Tibial artery (tissue), 4 donors: ENCODE measurements around the gene MACROD2.

Source experiments
- DNase-seq, 2 donors: peaks; one replicate each; pipeline ENCODE4 v3.0.0-alpha.2; 2019
- H3K27ac ChIP-seq, 2 donors: fragments of 200-600 bp; sonication (generic) in 1 of 2; 1 replicate in 1 of 2; 2 replicates in 1 of 2; pipeline ENCODE4 v1.5.1; 2018 to 2019; ENCODE audit warnings: mild to moderate bottlenecking in 1 of 2
- H3K27me3 ChIP-seq, 2 donors: fragments of 200-600 bp; sonication (generic) in 1 of 2; one replicate each; pipeline versions ENCODE4 v1.5.1 to v1.6.0; 2016 to 2019
- H3K36me3 ChIP-seq, 3 donors: fragments of 200-600 bp; sonication (generic) in 2 of 3; one replicate each; pipeline ENCODE4 v1.5.1; 2016 to 2019; ENCODE audit warnings: mild to moderate bottlenecking in 2 of 3
- H3K4me1 ChIP-seq, 4 donors: fragments of 200-600 bp; sonication (generic) in 2 of 4; 1 replicate in 3 of 4; 2 replicates in 1 of 4; pipeline ENCODE4 v1.5.1; 2016 to 2019
- H3K4me3 ChIP-seq, 2 donors: fragments of 200-600 bp; sonication (generic) in 1 of 2; 1 replicate in 1 of 2; 2 replicates in 1 of 2; pipeline ENCODE4 v1.5.1; 2018 to 2019; ENCODE audit warnings: mild to moderate bottlenecking in 2 of 2
- H3K9me3 ChIP-seq, 3 donors: fragments of 200-600 bp; sonication (generic) in 1 of 3; one replicate each; pipeline ENCODE4 v1.5.1; 2016 to 2019
- CTCF ChIP-seq, 2 experiments: fragments of 200-600 bp in 1 of 2; fragments of 450-650 bp in 1 of 2; IDR thresholded peaks; one replicate each; pipeline ENCODE4 v1.5.1; 2017 to 2019; ENCODE audit warnings: antibody characterized with exemption in 2 of 2, mild to moderate bottlenecking in 1 of 2, moderate library complexity in 1 of 2
- intact Hi-C: fragments of 100-400 bp; cut with DNase I; formaldehyde crosslinking; loops from one replicate; pipeline ENCODE4 v1.15.0; 2023; ENCODE audit warnings: low total_unique reads

Gene MACROD2

GRCh38 chr20:14155361-14155760 is 160.0 kb downstream of the MACROD2 start:
- intact Hi-C loops: no loop called here
- no peak for TF ChIP-seq CTCF (IDR thresholded peaks at IDR 0.05)
- Histone ChIP-seq H3K4me3 (no peak overlapping the region), H3K36me3 (no peaks in the 10 kb centered on the region), H3K4me1 (no peaks in the 10 kb centered on the region), H3K27me3 (no peaks in the 10 kb centered on the region), H3K9me3 (no peaks in the 10 kb centered on the region), H3K27ac (no peak overlapping the region)
- DNase-seq: no peak

GRCh38 chr20:14178528-14178927 is 183.2 kb downstream of the MACROD2 start:
- no peaks in the 10 kb centered on the region for H3K27me3 ChIP-seq
- TF ChIP-seq CTCF (IDR thresholded peaks at IDR 0.05): no peak
- peaks cover 0 to 20% (median 13%) of the 10 kb centered on the region in 3 donors for H3K9me3 ChIP-seq
- no peaks in the 10 kb centered on the region for H3K4me1 ChIP-seq
- H3K4me3 ChIP-seq: no peak overlapping the region
- DNase-seq: no peak
- H3K36me3 ChIP-seq: no peaks in the 10 kb centered on the region
- H3K27ac ChIP-seq: no peak overlapping the region
- intact Hi-C loops: no loop called here

- Histone ChIP-seq H3K9me3 (peaks cover 0 to 16% (median 14%) of the 10 kb centered on the region in 3 donors), H3K4me1 (no peaks in the 10 kb centered on the region), H3K27ac (no peak overlapping the region), H3K27me3 (no peaks in the 10 kb centered on the region), H3K4me3 (no peak overlapping the region), H3K36me3 (no peaks in the 10 kb centered on the region)
- DNase-seq: no peak
- TF ChIP-seq CTCF (IDR thresholded peaks at IDR 0.05): no peak
- intact Hi-C loops: no loop called here
Measured at GRCh38 chr20:14178952-14179351, 183.6 kb downstream of the MACROD2 start.

- DNase-seq: no peak
- Histone ChIP-seq H3K36me3 (no peaks in the 10 kb centered on the region), H3K27ac (no peak overlapping the region), H3K4me1 (peaks cover 0 to 6% (median 0%) of the 10 kb centered on the region in 4 donors), H3K27me3 (no peaks in the 10 kb centered on the region), H3K4me3 (no peak overlapping the region), H3K9me3 (no peaks in the 10 kb centered on the region)
- TF ChIP-seq CTCF (IDR thresholded peaks at IDR 0.05): no peak
- intact Hi-C loops: no loop called here
Measured at GRCh38 chr20:14189794-14190402, 194.6 kb downstream of the MACROD2 start.

- intact Hi-C loops: no loop called here
- no peak for TF ChIP-seq CTCF (IDR thresholded peaks at IDR 0.05)
- DNase-seq: no peak
- Histone ChIP-seq H3K27ac (no peak overlapping the region), H3K4me3 (no peak overlapping the region), H3K9me3 (no peaks in the 10 kb centered on the region), H3K27me3 (no peaks in the 10 kb centered on the region), H3K4me1 (peaks cover 0 to 20% (median 7%) of the 10 kb centered on the region in 4 donors), H3K36me3 (no peaks in the 10 kb centered on the region)
Measured at GRCh38 chr20:14191559-14191958, 196.2 kb downstream of the MACROD2 start.

GRCh38 chr20:14193443-14193842 is 198.1 kb downstream of the MACROD2 start:
- Histone ChIP-seq H3K4me3 (no peak overlapping the region), H3K9me3 (no peaks in the 10 kb centered on the region), H3K36me3 (no peaks in the 10 kb centered on the region), H3K27me3 (no peaks in the 10 kb centered on the region), H3K27ac (no peak overlapping the region), H3K4me1 (peaks cover 0 to 24% (median 9%) of the 10 kb centered on the region in 4 donors)
- intact Hi-C loops: no loop called here
- no peak for TF ChIP-seq CTCF (IDR thresholded peaks at IDR 0.05)
- no peak for DNase-seq
